HepG2 (cell line): ENCODE measurements around the gene VRK3. TPM values are rescaled to one million over a fixed set of nuclear protein-coding genes. Genes with fewer than 3 reads are reported as not detected.

Experiments
- FIP1L1 ChIP-seq: fragments of 200-400 bp; formaldehyde crosslinking; IDR thresholded peaks from 2 replicates; pipeline ENCODE4 v1.6.1; 2018; ENCODE audit warnings: low read depth, mild to moderate bottlenecking, low read length, moderate library complexity, borderline replicate concordance; ENCODE audit not compliant: insufficient read depth
- GABPA ChIP-seq, 2 experiments: IDR thresholded peaks; 2 replicates each; pipeline ENCODE4 v1.6.1; 2011 to 2016; ENCODE audit warnings: low read depth in 2 of 2, low read length in 1 of 2, missing biosample characterization in 1 of 2, missing genetic modification characterization in 1 of 2
- HNRNPK ChIP-seq: fragments of 200-400 bp; formaldehyde crosslinking; IDR thresholded peaks from 2 replicates; pipeline ENCODE4 v1.6.1; 2018; ENCODE audit warnings: low read length, low read depth, moderate library complexity, mild to moderate bottlenecking; ENCODE audit not compliant: poor library complexity, severe bottlenecking
- HOXD1 ChIP-seq: sonication (generic); formaldehyde crosslinking; IDR thresholded peaks from 2 replicates; pipeline ENCODE4 v1.5.0; 2020; ENCODE audit warnings: missing genetic modification reagents
- KDM6A ChIP-seq: IDR thresholded peaks from 2 replicates; pipeline ENCODE4 v1.6.1; 2016; ENCODE audit warnings: low read depth
- PPARG ChIP-seq: conservative IDR thresholded peaks from 2 replicates; pipeline ENCODE4 v1.6.1; 2016; ENCODE audit warnings: missing biosample characterization, missing genetic modification reagents
- REST ChIP-seq, 2 experiments: IDR thresholded peaks; 2 replicates each; pipeline ENCODE4 v1.6.1; 2011 to 2012; ENCODE audit warnings: low read length in 2 of 2, borderline replicate concordance in 1 of 2, low read depth in 1 of 2, mild to moderate bottlenecking in 1 of 2, moderate library complexity in 1 of 2
- SRF ChIP-seq: IDR thresholded peaks from 2 replicates; pipeline ENCODE4 v1.6.1; 2011; ENCODE audit warnings: mild to moderate bottlenecking, low read depth, low read length, moderate library complexity
- TBX2 ChIP-seq: sonication (generic); formaldehyde crosslinking; IDR thresholded peaks from 2 replicates; pipeline ENCODE4 v1.5.0; 2020; ENCODE audit warnings: missing genetic modification reagents, mild to moderate bottlenecking, borderline replicate concordance
- U2AF2 ChIP-seq: fragments of 200-400 bp; formaldehyde crosslinking; IDR thresholded peaks from 2 replicates; pipeline ENCODE4 v1.6.1; 2017; ENCODE audit warnings: low read depth, mild to moderate bottlenecking, low read length
- ZFAT ChIP-seq: sonication (generic); formaldehyde crosslinking; conservative IDR thresholded peaks from 2 replicates; pipeline ENCODE4 v1.8.1; 2023; ENCODE audit warnings: missing genetic modification reagents, inconsistent platforms
- ZNF256 ChIP-seq: sonication (generic); formaldehyde crosslinking; conservative IDR thresholded peaks from 2 replicates; pipeline ENCODE4 v1.4.0; 2020; ENCODE audit warnings: missing genetic modification reagents
- ZNF274 ChIP-seq: sonication (generic); formaldehyde crosslinking; IDR thresholded peaks from 2 replicates; pipeline ENCODE4 v1.5.1; 2020; ENCODE audit warnings: mild to moderate bottlenecking, missing genetic modification reagents
- ZNF446 ChIP-seq: sonication (generic); formaldehyde crosslinking; IDR thresholded peaks from 2 replicates; pipeline ENCODE4 v1.5.0; 2020; ENCODE audit warnings: mild to moderate bottlenecking, missing genetic modification reagents
- ZNF557 ChIP-seq: sonication (generic); formaldehyde crosslinking; IDR thresholded peaks from 2 replicates; pipeline ENCODE4 v1.4.0; 2020; ENCODE audit warnings: missing genetic modification reagents
- ZSCAN21 ChIP-seq: sonication (generic); formaldehyde crosslinking; IDR thresholded peaks from 2 replicates; pipeline ENCODE4 v1.8.0; 2022; ENCODE audit warnings: mild to moderate bottlenecking, missing genetic modification reagents, moderate library complexity, borderline replicate concordance
- ZSCAN29 ChIP-seq: sonication (generic); formaldehyde crosslinking; conservative IDR thresholded peaks from 2 replicates; pipeline ENCODE4 v1.4.0; 2020; ENCODE audit warnings: mild to moderate bottlenecking, missing genetic modification reagents
- ZSCAN9 ChIP-seq: IDR thresholded peaks from 2 replicates; pipeline ENCODE4 v1.6.1; 2016; ENCODE audit warnings: borderline replicate concordance
- polyA plus RNA-seq, 8 experiments: library from polyadenylated mRNA; depleted of rRNA in 3 of 8; stranded (reverse) in 7 of 8; unstranded in 1 of 8; fragments of >200 nt; fragmentation: Illumina TruSeq in 4 of 8; extraction: Trizol in 4 of 8; gene quantifications; 2 replicates each; pipeline versions ENCODE4 v1.2.1 to v1.2.3, GENCODE V29; 2011 to 2016; ENCODE audit warnings: low read depth in 4 of 8, missing spikeins in 1 of 8, mixed read lengths in 1 of 8; ENCODE audit not compliant: insufficient read depth in 1 of 8
- total RNA-seq, 5 experiments: library from RNA; depleted of rRNA; stranded (reverse); fragments of >200 nt; fragmentation: Illumina TruSeq; extraction: Trizol; gene quantifications; 2 replicates each; pipeline ENCODE4 v1.2.3, GENCODE V29; 2016; ENCODE audit warnings: low read depth in 1 of 5
- TF ChIP-seq, protein P1 (sequence below): sonication (generic); formaldehyde crosslinking; IDR thresholded peaks from 2 replicates; pipeline ENCODE4 v1.9.0; 2021; ENCODE audit warnings: missing genetic modification reagents, borderline replicate concordance

VRK3 gene
- total and polyA plus RNA-seq, 2 of the 13 experiments (the other 11 are each of a cell fraction or from before 2014, with no cell fraction given): 23.8 to 28.3 TPM

DNA sequence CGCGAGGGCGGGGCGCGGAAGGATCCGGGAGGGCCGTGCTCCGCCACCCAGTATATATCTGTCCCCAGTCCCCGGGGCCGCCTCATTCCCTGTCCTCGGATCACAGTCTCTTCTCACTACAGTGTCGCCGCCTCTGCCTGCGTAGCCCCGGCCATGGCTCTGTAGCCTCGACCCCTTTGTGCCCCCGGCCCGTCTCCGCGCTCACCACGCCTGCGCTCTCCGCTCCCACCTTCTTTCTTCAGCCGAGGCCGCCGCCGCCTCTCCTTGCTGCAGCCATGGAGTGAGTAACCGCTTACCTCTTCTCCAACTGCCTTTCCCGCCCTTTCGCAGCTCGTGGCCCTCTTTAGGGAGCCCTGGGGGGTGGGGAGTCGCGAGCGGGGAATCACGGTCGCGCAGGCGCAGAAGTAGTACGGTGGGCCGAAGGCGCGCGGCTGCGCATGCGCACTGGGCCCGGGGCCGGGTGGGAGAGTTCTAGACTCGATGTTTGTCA lies 96.0 kb downstream of the VRK3 start, which contains the start of the genes ATF5 and NUP62 (continued):
- TF ChIP-seq, protein P1, sequence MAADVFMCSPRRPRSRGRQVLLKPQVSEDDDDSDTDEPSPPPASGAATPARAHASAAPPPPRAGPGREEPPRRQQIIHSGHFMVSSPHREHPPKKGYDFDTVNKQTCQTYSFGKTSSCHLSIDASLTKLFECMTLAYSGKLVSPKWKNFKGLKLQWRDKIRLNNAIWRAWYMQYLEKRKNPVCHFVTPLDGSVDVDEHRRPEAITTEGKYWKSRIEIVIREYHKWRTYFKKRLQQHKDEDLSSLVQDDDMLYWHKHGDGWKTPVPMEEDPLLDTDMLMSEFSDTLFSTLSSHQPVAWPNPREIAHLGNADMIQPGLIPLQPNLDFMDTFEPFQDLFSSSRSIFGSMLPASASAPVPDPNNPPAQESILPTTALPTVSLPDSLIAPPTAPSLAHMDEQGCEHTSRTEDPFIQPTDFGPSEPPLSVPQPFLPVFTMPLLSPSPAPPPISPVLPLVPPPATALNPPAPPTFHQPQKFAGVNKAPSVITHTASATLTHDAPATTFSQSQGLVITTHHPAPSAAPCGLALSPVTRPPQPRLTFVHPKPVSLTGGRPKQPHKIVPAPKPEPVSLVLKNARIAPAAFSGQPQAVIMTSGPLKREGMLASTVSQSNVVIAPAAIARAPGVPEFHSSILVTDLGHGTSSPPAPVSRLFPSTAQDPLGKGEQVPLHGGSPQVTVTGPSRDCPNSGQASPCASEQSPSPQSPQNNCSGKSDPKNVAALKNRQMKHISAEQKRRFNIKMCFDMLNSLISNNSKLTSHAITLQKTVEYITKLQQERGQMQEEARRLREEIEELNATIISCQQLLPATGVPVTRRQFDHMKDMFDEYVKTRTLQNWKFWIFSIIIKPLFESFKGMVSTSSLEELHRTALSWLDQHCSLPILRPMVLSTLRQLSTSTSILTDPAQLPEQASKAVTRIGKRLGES (CRISPR knock-in tag): peak; percentile 76
- TF ChIP-seq ZSCAN9 (CRISPR knock-in tag): peak; percentile 19
- TF ChIP-seq ZSCAN29 (CRISPR knock-in tag): peak; percentile 80; the same call in 1 of the 2 replicates
- no peak for TF ChIP-seq FIP1L1
- no peak for TF ChIP-seq U2AF2
- 0 out of 2 replicates have a peak, but pooled peaks have one; percentile 76 for TF ChIP-seq ZSCAN21 (CRISPR knock-in tag)
- TF ChIP-seq ZNF274 (CRISPR knock-in tag): peak; percentile 96
- no peak for TF ChIP-seq HNRNPK
- TF ChIP-seq GABPA (IDR thresholded peaks at IDR 0.05; ENCODE audit: low read depth, low read length): no peak
- no peak; the same call in 1 of the 2 replicates for TF ChIP-seq GABPA (CRISPR knock-in tag; IDR thresholded peaks at IDR 0.05; ENCODE audit: low read depth)
- TF ChIP-seq PPARG (CRISPR knock-in tag): no peak
- peak; percentile 10; the same call in 1 of the 2 replicates for TF ChIP-seq KDM6A (CRISPR knock-in tag)
- peak; percentile 95 for TF ChIP-seq ZNF446 (CRISPR knock-in tag)
- no peak; the same call in 1 of the 2 replicates for TF ChIP-seq TBX2 (CRISPR knock-in tag)
- no peak for TF ChIP-seq REST (IDR thresholded peaks at IDR 0.05; ENCODE audit: borderline replicate concordance in 1 of 2, low read depth in 1 of 2, low read length in 2 of 2)
- peak; percentile 88; the same call in 1 of the 2 replicates for TF ChIP-seq ZFAT
- TF ChIP-seq ZNF557: peak; percentile 68; the same call in 1 of the 2 replicates
- TF ChIP-seq ZNF256 (CRISPR knock-in tag): peak; percentile 87; the same call in 1 of the 2 replicates
- peak; percentile 65; the same call in 1 of the 2 replicates for TF ChIP-seq HOXD1 (CRISPR knock-in tag)
- TF ChIP-seq SRF: no peak
